Spinal cord (tissue), 10 donors: ENCODE data around the gene DPF3. TPM values are rescaled to one million over a fixed set of nuclear protein-coding genes. Genes with fewer than 3 reads are reported as not detected.

Experiments
- DNase-seq, 6 donors: peaks; one replicate each; pipeline versions ENCODE4 v3.0.0 to v3.0.0-alpha.2; 2013 to 2015; ENCODE audit warnings: low spot score in 6 of 6, low read depth in 4 of 6
- H3K27ac ChIP-seq: one replicate; pipeline ENCODE4 v1.5.1; 2013; ENCODE audit warnings: low read depth, low read length, control low read depth
- H3K27me3 ChIP-seq: one replicate; pipeline ENCODE4 v1.6.1; 2013; ENCODE audit warnings: low read length; ENCODE audit not compliant: control insufficient read depth, insufficient read depth
- H3K36me3 ChIP-seq: one replicate; pipeline ENCODE4 v1.6.1; 2013; ENCODE audit warnings: low read length; ENCODE audit not compliant: control insufficient read depth, insufficient read depth
- H3K4me1 ChIP-seq: one replicate; pipeline ENCODE4 v1.6.1; 2013; ENCODE audit warnings: low read length; ENCODE audit not compliant: control insufficient read depth, insufficient read depth
- H3K4me3 ChIP-seq: one replicate; pipeline ENCODE4 v1.5.1; 2013; ENCODE audit warnings: low read depth, low read length, control low read depth
- H3K9me3 ChIP-seq: one replicate; pipeline ENCODE4 v1.6.1; 2013; ENCODE audit warnings: low read length; ENCODE audit not compliant: control insufficient read depth, insufficient read depth
- WGBS: methylation state at CpG from one replicate; pipeline ENCODE4 v1.1.5; 2013; ENCODE audit warnings: missing lambda C conversion rate; ENCODE audit not compliant: insufficient coverage; 5-methylcytosine and 5-hydroxymethylcytosine counted together
- polyA plus RNA-seq, 2 donors: library from polyadenylated mRNA; unstranded; fragments of 120-200 nt; gene quantifications; one replicate each; pipeline ENCODE4 v1.2.1, GENCODE V29; 2013; ENCODE audit not compliant: insufficient read length in 2 of 2
- total RNA-seq, 2 donors: library from RNA; depleted of rRNA in 1 of 2; stranded (reverse); fragments of 120-200 nt in 1 of 2; fragments of >200 nt in 1 of 2; gene quantifications; one replicate each; pipeline versions ENCODE4 v1.2.3 to v1.2.4, GENCODE V29; 2013 to 2014
- donor health status: healthy.

Gene DPF3
- total and polyA plus RNA-seq, 4 donors, result 9.6 to 14.5 (median 12.8) TPM

GRCh38 chr14:72851635-72852034 is 42.3 kb downstream of the DPF3 start:
- Histone ChIP-seq H3K9me3 (no peaks in the 10 kb centered on the region), H3K27me3 (no peaks in the 10 kb centered on the region), H3K27ac (no peak overlapping the region), H3K36me3 (no peaks in the 10 kb centered on the region), H3K4me1 (peaks cover 2% of the 10 kb centered on the region), H3K4me3 (no peak overlapping the region)
- 86% methylated on average over 11 of the region's 14 CpGs for WGBS
- no peak for DNase-seq

DNA sequence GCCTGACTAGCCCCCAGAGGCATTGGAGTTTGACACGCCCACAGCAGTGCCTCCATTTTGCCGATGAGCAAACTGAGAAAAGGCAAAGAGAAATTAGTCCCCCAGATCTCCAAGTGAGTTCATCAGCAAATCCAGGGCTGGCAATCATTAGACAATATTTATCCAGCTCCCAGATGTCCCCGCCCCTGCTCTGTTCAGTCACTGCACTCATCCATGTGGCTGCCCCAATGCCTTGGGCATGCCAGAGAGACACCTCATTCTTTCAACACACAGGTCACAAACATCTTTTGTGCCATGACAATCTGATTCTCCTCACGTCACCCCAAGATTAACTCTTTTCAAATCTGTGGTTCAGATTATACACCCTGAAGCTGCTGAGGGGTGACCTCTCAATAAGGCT is 43.5 kb downstream of the DPF3 start:
- no peak overlapping the region for H3K27ac ChIP-seq
- H3K4me3 ChIP-seq, result no peak overlapping the region
- H3K9me3 ChIP-seq, result no peaks in the 10 kb centered on the region
- no peaks in the 10 kb centered on the region for H3K4me1 ChIP-seq
- DNase-seq, result no peak
- 91% methylated on average over 4 of the region's 4 CpGs for WGBS
- no peaks in the 10 kb centered on the region for H3K27me3 ChIP-seq
- H3K36me3 ChIP-seq, result no peaks in the 10 kb centered on the region

DNA sequence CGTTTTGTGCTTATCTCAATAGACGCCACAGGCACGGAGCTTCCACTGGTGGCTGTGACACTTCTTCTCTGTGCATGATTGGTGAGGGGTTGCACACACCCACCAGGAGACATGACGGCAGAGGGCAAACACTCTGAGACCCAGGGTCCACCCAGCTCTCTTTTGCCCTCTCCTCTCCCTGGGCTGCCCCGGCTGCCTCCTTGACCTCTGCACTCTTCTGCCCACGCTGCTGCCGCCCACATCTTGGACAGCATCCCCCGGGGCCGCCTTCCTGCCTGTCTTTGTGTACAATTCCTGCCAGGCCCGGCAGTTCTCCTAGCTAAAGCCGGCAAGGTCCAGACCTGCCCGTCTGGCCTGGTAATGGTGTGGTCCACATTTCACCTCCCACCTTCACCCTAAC is 44.7 kb downstream of the DPF3 start:
- Histone ChIP-seq H3K27ac (no peak overlapping the region), H3K36me3 (no peaks in the 10 kb centered on the region), H3K27me3 (no peaks in the 10 kb centered on the region), H3K4me1 (no peaks in the 10 kb centered on the region), H3K4me3 (no peak overlapping the region), H3K9me3 (no peaks in the 10 kb centered on the region)
- 73% methylated on average over 12 of the region's 12 CpGs for WGBS
- no peak for DNase-seq

- Histone ChIP-seq H3K9me3 (no peaks in the 10 kb centered on the region), H3K27ac (no peak overlapping the region), H3K27me3 (no peaks in the 10 kb centered on the region), H3K36me3 (no peaks in the 10 kb centered on the region), H3K4me3 (no peak overlapping the region), H3K4me1 (no peaks in the 10 kb centered on the region)
- no peak for DNase-seq
- 100% methylated on average over 2 of the region's 4 CpGs for WGBS
Observed at GRCh38 chr14:72847721-72848120, 46.2 kb downstream of the DPF3 start.

GRCh38 chr14:72845683-72846082 is 48.2 kb downstream of the DPF3 start:
- Histone ChIP-seq H3K9me3 (no peaks in the 10 kb centered on the region), H3K27me3 (no peaks in the 10 kb centered on the region), H3K4me3 (no peak overlapping the region), H3K36me3 (no peaks in the 10 kb centered on the region), H3K4me1 (no peaks in the 10 kb centered on the region), H3K27ac (no peak overlapping the region)
- no peak for DNase-seq
- 80% methylated on average over 3 of the region's 4 CpGs for WGBS

GRCh38 chr14:72845196-72845595 is 48.7 kb downstream of the DPF3 start:
- Histone ChIP-seq H3K36me3 (no peaks in the 10 kb centered on the region), H3K4me1 (no peaks in the 10 kb centered on the region), H3K27ac (no peak overlapping the region), H3K9me3 (no peaks in the 10 kb centered on the region), H3K4me3 (no peak overlapping the region), H3K27me3 (no peaks in the 10 kb centered on the region)
- 89% methylated on average over 4 of the region's 4 CpGs for WGBS
- DNase-seq, result no peak

DNA sequence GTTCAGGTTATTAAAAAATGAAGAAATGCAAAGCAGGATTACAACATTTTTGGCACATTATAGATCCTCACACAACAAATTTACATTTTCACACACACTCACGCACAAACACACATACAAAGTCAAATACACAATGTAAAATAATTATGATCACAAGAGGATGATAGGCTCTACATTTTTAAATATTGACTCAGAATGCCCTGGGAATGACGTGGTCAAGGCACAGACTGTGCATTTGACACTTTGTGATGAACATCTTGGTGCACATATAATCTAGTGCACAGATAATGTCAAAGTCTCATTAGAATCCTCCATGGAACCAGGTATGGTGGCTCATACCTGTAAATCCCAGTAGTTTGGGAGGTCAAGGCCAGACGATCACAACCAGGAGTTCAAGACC is 49.4 kb downstream of the DPF3 start:
- H3K4me1 ChIP-seq, result no peaks in the 10 kb centered on the region
- no peaks in the 10 kb centered on the region for H3K9me3 ChIP-seq
- DNase-seq, result no peak
- no peaks in the 10 kb centered on the region for H3K27me3 ChIP-seq
- 100% methylated on average over 1 of the region's 3 CpGs for WGBS
- H3K27ac ChIP-seq, result no peak overlapping the region
- no peaks in the 10 kb centered on the region for H3K36me3 ChIP-seq
- no peak overlapping the region for H3K4me3 ChIP-seq

GRCh38 chr14:72839753-72840607 is 53.9 kb downstream of the DPF3 start:
- DNase-seq, result no peak
- Histone ChIP-seq H3K4me3 (no peak overlapping the region), H3K36me3 (peaks cover 2% of the 10 kb centered on the region), H3K4me1 (peaks cover 9% of the 10 kb centered on the region), H3K27me3 (no peaks in the 10 kb centered on the region), H3K27ac (no peak overlapping the region), H3K9me3 (no peaks in the 10 kb centered on the region)
- WGBS, result 94% methylated on average over 4 of the region's 12 CpGs

DNA sequence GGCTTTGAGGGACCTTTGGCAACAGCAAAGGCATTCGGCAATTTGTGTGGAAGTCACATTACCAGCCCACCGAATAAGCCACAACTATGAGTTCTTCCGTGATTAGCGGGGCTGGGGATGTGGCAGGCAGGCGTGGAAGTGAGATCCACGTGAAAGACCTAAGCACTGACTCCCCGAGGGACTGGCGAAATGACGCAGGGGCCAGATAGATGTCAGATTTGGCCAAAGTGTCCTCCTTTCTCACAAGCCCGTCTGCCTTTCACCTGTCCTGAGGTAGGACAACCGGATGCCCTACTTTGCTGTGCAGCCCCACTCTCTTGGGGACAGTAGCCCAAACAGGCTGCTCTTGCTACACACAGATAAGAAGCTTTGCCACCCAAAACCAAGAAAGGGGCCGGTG is 54.5 kb downstream of the DPF3 start:
- H3K4me1 ChIP-seq, result peaks cover 9% of the 10 kb centered on the region
- DNase-seq, result no peak
- no peak overlapping the region for H3K27ac ChIP-seq
- WGBS, result 95% methylated on average over 11 of the region's 12 CpGs
- H3K4me3 ChIP-seq, result no peak overlapping the region
- H3K27me3 ChIP-seq, result no peaks in the 10 kb centered on the region
- no peaks in the 10 kb centered on the region for H3K9me3 ChIP-seq
- peaks cover 2% of the 10 kb centered on the region for H3K36me3 ChIP-seq

DNA sequence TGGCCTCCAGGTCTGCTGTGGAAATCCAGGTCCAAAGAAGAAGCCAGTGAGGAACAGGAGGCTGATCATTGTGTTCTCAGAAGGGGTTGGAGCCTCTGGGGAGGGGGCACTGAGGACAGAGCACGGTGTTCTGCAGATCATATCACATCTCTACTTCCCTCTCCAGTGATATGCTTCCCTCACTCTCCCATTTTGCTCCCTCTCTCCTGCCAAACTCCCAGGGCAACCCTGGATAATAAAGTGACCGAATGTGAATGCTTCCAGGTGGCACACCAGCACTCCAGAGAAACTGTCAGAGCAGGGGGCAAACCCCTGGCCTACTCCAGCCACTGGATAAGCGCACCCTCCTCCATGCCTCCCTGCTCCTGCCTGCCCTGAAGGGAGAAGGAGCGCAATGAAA is 57.8 kb downstream of the DPF3 start:
- H3K36me3 ChIP-seq, result peaks cover 2% of the 10 kb centered on the region
- DNase-seq, result no peak
- no peaks in the 10 kb centered on the region for H3K27me3 ChIP-seq
- no peaks in the 10 kb centered on the region for H3K9me3 ChIP-seq
- WGBS, result 89% methylated on average over 4 of the region's 4 CpGs
- no peak overlapping the region for H3K4me3 ChIP-seq
- no peak overlapping the region for H3K27ac ChIP-seq
- peaks cover 14% of the 10 kb centered on the region for H3K4me1 ChIP-seq
